Sciatic nerve (tissue), 2 donors: ENCODE measurements around the gene TUT4. TPM values are rescaled to one million over a fixed set of nuclear protein-coding genes. Genes with fewer than 3 reads are reported as not detected.

Experiments
- ATAC-seq: fragments of 200-7000 bp; cut with Tn5 transposase; one replicate; pipeline ENCODE4 v1.9.1; 2020; ENCODE audit warnings: mild to moderate bottlenecking, moderate library complexity
- DNase-seq: peaks from one replicate; pipeline ENCODE4 v3.0.0-alpha.2; 2020; ENCODE audit warnings: low spot score
- intact Hi-C: fragments of 100-400 bp; cut with DNase I; formaldehyde crosslinking; loops from one replicate; pipeline ENCODE4 v1.14.2; 2022
- total RNA-seq: library from RNA; stranded (reverse); fragmentation: NEBNext Ultra II Directional; extraction: Animal tissue kit (Norgen Biotek cat#: 25700); gene quantifications from one replicate; pipeline ENCODE4 v1.2.1, GENCODE V29; 2021
- donor health status: DM: no; HTN: no; CAD: no.
- donor health status: DM: no; HTN: no; CAD: no.

Gene TUT4
- total RNA-seq, 1 donor from 2014 or later: 87.3 TPM

DNA sequence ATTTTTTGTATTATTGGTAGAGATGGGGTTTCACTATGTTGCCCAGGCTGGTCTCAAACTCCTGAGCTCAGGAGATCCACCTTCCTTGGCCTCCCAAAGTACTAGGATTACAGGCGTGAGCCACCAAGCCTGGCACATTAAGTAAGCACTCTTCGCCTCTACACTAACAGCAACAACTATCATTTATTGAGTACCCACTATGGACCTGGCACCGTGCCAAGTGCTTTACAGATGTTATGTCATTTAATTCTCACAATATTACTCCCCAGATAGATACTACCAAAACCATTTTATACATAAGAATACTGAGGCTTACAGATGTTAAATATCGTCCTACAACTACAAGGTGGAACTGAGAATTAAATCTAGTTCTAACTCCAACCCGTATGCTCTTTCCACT is 50.1 kb downstream of the TUT4 start:
- intact Hi-C loops: no loop called here
- DNase-seq (no peak), ATAC-seq (no peak)

DNA sequence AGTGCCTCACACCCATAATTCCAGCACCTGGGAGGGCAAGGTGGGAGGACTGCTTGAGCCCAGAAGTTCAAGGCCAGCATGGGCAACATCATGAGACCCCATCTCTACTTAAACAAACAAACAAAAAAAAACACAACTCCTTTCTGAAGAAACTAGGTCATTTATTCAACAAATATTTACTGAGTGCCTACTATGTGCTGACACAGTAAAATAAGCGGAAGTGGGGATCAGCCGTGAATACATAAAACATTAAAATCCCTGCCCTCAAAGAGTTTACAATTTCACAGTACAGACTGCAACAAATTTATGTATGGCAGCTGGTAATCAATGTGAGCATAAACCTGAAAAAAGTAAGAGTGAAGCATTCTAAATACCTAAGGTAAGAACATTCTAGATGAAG is 65.3 kb downstream of the TUT4 start:
- ATAC-seq: no peak
- DNase-seq: no peak
- intact Hi-C loops: no loop called here

DNA sequence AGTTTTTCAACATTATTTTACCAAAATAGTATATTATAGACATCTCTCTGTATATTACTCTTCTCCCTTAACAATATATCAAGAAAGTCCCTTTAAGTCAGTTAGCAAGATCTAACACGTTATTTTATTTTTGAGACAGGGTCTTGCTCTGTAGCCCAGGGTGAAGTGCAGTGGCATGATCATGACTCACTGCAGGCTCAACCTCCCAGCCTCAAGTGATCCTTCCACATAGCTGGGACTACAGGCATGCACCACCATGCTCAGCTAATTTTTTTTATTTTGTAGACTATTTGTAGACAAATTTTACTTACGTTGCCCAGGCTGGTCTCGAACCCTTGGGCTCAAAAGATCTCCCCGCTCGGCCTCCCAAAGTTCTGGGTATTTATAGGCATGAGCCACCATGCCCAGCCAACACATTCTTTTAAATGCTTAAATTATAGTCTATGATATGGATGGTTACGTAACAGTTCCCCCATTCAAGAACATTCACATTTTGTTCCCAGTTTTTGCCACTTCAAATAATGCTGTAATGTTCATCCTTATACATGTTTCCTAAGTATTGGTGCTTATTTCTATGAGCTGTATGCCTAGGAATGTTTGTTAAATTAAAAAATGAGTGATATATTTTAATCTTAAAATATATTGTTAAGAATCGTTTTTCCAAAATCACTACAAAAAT is 70.4 kb downstream of the TUT4 start:
- intact Hi-C loops: no loop called here
- no peak for DNase-seq
- ATAC-seq: no peak

DNA sequence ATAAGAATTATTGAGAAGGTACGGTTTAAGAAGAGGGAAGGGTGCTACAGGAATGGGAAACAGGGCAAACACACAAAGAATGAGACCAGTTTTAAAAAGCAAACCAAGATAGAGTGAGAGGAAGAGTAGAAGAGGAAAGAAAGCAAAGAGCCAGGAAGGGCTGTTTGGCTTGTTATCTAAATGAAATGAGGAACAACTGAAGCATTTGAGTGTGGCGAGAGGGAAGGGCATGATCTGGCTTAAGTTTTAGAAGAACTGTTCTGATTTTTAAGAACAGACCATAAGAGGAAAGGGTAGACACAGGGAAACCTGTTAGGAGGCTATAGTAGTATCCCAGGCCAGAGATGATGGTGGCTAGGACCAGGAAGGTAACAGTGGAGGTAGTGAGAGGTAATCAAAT is 73.8 kb downstream of the TUT4 start:
- no peak for ATAC-seq

DNA sequence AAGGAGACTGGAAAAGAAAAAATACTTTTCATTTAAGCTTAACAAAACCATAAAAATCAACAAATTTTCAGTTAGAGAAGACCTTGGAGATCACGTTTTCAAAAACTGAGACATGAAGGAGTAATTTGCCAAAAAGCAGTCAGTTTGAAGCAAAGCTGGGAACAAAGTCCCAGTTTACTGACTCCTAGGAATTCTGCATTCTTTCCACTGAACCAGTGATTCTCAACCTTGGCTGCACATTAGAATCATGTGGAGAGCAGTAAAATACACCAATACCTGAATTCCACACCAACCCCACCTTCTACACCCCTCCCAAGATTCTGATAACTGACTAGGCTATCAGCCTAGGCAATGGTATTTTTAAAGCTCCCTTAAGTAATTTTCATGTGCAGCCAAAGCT is 75.0 kb downstream of the TUT4 start:
- intact Hi-C loops: no loop called here
- ATAC-seq (no peak), DNase-seq (no peak)

More for the DNA sequence above, 73.8 kb downstream of the TUT4 start:
- no peak for DNase-seq
- intact Hi-C loops: no loop called here

DNA sequence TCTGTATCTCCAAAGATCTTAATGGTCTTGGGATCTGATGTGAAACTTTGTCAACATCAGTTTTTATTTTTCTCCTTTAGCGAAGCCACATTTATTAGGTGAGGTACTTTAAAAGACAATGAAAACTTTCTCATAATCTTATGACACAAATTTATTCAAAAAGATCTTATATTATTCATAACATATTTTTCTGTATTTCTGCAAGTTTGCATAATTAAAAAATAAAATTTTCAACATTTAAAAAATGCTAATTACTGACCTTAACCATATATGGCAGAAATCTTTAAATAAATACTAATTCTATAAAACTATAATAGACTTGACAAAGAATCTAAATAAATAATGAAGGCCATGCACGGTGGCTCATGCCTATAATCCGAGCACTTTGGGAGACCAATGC is 75.9 kb downstream of the TUT4 start:
- no peak for DNase-seq
- intact Hi-C loops: no loop called here
- ATAC-seq: no peak

DNA sequence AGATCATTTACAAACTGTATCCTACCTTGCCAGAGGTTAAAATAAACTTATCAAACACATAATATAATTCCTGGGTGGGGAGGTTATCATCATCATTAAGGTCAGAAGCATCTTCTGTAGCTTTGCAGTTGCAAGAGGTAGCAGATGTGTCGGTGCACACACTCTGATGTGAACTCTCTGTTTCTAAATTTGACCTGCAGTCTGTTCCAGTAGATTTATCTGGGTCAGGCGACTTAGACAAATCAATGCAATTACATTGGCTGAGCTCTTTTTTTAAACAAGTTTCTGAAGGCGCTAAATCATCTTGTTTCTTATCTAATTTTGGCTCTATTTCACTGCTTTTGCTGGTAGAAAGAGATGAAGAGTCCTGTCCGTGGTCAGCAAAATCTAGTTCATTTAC is 78.1 kb downstream of the TUT4 start:
- no peak for ATAC-seq
- intact Hi-C loops: no loop called here
- DNase-seq: no peak

DNA sequence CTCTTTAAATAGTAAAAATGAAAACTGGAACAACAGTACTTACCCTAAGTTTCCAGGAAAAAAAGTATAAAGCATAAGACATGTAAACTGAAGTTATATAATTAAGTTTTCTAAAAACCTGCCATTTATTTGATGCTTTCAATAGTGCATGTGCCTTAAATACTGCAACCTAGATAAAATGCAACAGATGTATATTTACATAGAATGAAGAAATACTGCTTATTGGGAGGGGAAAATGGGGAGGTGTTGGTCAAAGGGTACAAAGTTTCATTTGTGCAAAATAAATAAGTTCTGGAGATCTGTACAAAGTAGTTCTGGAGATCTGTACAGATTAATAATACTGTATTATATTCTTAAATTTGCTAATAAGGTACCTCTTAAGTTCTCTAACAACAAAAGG is 79.9 kb downstream of the TUT4 start:
- intact Hi-C loops: no loop called here

DNA sequence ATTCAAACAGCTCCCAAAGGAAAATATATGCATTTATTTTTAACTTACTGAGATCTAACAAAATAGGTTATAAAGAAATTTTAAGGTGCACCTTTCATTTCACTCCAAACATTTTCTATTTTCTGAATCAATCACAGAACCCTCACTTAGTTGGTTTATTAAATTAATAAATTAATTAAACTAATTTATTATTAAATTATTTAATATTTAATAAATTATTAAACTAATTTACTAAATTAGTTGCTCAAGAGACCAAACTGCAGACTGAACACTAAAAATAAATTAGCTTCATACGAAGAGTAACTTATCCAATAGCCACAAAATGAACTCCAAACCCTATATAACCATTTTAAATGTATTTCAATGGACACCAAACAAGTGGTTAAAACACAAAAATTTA is 80.5 kb downstream of the TUT4 start:
- intact Hi-C loops: no loop called here
- no peak for DNase-seq
- ATAC-seq: no peak

More for the DNA sequence above, 79.9 kb downstream of the TUT4 start:
- no peak for ATAC-seq
- no peak for DNase-seq

DNA sequence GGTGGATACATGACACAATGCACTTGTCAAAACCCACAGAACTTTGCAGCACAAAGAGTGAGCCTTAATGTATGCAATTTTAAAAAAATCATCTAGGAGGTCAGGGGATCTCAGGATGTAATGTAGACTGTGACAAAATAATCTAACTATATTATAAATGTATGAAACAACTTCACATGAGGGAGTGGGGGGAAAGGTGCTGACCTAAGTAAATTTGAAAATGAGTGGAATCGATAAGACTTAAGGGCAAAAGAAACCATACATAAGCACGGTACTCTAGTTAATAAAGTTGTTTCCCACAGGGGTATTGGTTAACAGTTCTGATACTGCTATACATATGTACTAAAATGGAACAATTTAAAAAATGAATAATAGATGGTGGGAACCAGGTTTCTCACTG is 83.8 kb downstream of the TUT4 start:
- ATAC-seq: no peak
- intact Hi-C loops: no loop called here
- no peak for DNase-seq

DNA sequence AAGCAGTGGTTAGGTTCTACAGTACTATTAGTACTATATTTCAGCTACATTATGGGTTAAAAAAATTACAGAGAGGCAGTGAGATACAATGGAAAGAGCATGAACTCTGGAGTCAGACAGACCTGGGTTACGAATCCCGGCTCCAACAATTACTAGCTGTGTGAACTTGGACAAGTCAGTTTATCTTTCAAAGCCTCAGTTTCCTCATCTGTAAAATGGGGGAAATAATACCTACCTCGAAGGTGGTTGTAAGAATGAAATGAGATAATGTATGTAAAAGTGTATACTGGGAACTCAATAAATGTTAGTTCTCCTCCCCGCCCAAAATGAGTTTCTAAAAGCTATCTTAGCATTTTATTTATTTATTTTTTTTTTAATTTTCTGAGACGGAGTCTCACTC is 89.0 kb downstream of the TUT4 start:
- intact Hi-C loops: no loop called here
- ATAC-seq (no peak), DNase-seq (no peak)

DNA sequence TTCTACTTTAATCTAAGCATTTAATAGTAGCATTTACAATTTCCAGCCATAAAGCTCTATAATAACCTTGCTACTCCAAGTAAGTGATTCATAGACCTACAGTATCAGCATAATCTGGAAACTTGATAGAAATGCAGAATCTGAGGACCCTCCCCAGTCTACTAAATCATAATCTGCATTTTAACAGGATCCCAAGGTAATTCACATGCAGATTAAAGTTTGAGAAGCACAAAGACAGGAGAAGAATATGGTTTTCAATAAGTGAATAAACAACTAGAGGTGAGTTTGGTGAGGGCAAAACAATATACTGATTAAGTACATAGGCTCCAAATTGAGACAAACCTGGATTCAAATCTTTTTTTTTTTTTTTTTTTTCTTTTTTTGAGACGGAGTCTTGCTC is 91.1 kb downstream of the TUT4 start:
- intact Hi-C loops: no loop called here
- DNase-seq (no peak), ATAC-seq (no peak)

DNA sequence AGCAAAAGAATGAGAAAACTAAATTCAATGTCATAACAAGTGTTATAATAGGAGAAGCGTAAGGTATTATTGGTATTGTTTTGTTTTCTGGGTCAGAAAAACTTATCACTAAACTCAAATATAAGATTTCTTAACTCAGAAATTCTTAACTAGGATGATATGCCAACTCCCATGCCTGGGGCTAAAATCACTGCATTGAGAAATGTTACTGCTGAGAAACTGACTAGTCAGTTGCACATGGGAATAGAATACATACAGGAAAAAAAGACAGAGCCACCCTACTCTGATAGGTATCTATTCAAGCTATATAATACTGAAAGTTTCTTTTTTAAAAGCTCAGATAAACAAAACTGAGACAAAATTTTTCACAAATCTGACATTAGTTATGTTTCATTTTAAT is 92.2 kb downstream of the TUT4 start:
- ATAC-seq (no peak), DNase-seq (no peak)
- intact Hi-C loops: no loop called here

DNA sequence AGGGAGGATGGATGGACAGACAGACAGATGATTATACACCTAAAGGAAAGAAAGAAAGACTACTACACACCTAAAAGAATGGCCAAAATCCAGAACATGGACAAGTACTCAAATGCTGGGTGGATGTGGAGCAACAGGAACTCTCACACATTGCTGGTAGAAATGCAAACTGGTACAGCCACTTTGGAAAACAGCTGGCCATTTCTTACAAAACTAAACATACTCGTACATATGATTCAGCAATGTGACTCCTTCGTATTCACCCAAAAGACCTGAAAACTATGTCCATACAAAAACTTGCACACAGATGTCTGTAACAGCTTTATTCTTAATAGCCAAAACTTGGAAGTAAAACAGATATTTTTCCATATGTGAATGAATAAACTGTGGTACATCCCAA is 97.2 kb downstream of the TUT4 start:
- ATAC-seq: no peak
- no peak for DNase-seq
- intact Hi-C loops: no loop called here

DNA sequence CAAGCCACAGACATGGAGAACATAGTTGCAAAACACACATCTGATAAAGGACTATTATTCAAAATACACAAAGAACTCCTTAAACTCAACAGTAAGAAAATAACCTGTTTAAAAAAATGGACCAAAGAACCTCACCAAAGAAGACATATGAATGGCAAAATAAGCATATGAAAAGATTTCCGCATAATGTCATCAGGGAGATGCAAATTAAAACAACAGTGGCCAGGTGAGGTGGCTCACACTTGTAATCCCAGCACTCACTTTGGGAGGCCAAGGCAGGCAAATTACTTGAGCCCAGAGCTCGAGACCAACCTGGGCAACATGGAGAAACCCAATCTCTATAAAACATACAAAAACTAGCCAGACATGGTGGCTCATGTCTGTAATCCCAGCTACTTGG is 98.1 kb downstream of the TUT4 start:
- intact Hi-C loops: no loop called here
- no peak for ATAC-seq
- DNase-seq: no peak

DNA sequence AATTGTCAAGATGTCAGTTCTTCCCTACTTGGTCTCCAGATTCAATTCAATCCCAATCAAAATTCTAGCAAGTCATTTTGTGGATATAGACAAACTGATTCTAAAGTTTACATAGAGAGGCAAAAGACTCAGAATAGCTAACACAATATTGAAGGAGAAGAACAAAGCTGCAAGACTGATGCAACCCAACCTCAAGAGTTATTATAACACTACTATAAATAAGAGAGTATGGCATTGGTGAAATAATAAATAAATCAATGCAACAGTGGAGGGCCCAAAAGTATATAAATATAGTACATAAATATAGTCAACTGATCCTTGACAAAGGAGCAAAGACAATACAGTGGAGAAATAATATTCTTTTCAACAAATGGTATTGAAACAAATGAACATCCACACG is 98.8 kb downstream of the TUT4 start:
- DNase-seq: no peak

DNA sequence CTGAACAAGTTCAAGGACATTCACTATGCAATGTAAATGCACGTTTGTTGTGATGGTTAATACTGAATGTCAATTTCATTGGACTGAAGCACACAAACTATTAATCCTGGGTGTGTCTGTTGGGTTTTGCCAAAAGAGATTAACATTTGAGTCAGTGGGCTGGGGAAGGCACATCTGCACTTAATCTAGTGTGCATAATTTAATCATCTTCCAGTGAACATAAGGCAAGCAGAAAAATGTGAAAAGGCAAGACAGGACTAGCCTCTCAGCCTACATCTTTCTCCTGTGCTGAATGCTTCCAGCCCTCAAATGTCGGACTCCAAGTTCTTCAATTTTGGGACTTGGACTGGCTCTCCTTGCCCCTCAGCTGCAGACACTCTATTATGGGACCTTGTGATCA is 108.4 kb downstream of the TUT4 start:
- intact Hi-C loops: no loop called here
- ATAC-seq: no peak
- no peak for DNase-seq

More for the DNA sequence above, 98.8 kb downstream of the TUT4 start:
- no peak for ATAC-seq
- intact Hi-C loops: no loop called here

DNA sequence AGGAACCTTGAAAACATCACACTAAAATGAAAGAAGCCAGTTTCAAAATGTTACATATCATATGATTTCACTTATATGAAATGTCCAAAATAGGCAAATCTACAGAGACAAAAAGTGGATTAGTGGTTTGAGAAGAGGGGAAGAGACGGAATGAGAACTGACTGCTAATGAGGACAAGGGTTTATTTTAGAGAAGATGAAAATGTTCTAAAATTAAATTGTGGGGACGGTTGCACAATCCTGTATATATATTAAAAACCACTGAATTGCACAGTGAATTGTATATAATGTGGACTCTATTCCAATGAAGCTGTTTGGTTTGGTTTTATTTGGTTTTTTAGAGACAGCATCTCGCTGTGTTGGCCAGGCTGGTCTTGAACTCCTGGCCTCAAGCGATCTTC is 112.9 kb downstream of the TUT4 start:
- ATAC-seq (no peak), DNase-seq (no peak)
- intact Hi-C loops: no loop called here

DNA sequence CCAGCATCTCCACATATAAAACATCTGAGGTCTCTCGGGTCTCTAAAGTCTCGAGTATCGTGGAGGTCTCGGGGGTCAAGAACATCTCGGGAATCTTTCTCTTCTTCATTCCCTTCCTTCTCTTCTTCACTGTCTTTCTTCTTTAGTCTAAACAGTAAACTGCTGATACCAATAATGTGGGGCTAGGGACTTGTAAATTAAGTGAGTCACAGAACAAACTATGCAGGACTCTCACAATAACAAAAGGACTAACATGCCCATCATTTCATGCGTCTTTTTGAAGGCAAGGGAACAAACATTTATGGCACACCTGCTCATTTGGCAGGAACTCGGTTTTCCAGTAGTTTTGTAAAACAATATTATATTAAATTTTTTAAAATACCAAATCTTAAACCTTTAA is 116.1 kb downstream of the TUT4 start:
- no peak for ATAC-seq
- intact Hi-C loops: no loop called here
- DNase-seq: no peak

DNA sequence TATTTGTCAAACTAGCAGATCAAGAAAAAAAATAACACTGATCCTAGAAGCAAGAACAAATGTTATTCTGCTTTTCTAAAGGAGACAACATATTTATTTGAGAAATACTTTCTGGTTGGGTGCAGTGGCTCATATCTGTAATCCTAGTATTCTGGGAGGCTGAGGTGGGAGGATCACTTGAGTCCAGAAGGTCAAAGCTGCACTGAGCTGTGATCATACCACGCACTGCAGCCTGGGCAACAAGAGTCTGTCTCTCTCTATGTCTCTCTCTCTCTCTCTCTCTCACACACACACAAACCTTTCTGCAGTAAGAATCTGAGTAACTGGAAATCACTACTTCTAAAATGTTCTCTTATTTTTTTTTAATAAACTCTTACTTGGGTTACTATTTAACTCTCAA is 117.2 kb downstream of the TUT4 start:
- no peak for DNase-seq
- ATAC-seq: no peak
- intact Hi-C loops: no loop called here

DNA sequence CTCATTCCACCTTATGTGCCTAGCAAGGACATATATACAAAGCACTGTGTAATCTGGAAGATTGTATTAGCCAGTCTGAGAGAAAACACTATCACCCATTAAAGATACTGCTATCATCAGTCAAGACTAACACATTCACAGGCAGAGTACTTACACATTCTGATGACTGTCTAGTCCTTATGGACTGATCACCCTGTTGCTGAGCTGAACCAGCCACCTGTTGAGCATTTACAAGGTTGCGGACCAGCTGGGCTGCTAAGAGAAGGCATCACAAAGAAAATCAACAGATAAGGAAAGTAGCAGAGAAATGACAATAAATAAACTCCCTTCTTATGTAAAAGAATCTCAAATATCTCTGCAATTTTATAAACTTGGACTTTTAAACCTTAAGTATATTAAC is 117.7 kb downstream of the TUT4 start:
- ATAC-seq (no peak), DNase-seq (no peak)
- intact Hi-C loops: no loop called here

DNA sequence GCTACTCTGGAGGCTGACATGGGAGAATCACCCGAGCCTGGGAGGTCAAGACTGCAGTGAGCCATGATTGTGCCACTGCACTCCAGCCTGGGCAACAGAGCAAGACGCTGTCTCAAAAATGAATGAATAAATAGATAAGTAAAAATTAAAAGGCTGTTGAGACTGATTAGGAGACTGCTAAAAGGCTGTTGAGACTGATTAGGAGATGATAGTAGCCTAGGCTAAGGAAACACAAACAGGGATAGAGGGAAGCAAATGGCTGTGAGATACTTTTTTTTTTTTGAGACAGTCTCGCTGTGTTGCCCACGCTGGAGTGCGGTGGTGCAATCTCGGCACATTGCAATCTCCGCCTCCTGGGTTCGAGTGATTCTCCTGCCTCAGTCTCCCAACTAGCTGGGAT is 120.1 kb downstream of the TUT4 start:
- no peak for DNase-seq
- intact Hi-C loops: no loop called here

More for the DNA sequence above, 120.1 kb downstream of the TUT4 start:
- ATAC-seq: no peak
